ENCODE measurements around the gene AHDC1.

AHDC1 gene

GRCh38 chr1:27592232-27592930, 11.6 kb downstream of the AHDC1 start:
- H3K27me3 ChIP-seq (ENCODE audit: insufficient read depth, low read length, poor library complexity), result no peaks in the 10 kb centered on the region
- peak overlapping the region; percentile 84 for H3K56ac ChIP-seq (ENCODE audit: low read length)
- no peak overlapping the region for H3K23ac ChIP-seq (ENCODE audit: low read length)
- peak overlapping the region; percentile 62 for H3K9ac ChIP-seq (ENCODE audit: low read length)
- H3K27ac ChIP-seq (ENCODE audit: low read depth, low read length), result peak overlapping the region; percentile 53
- no peak overlapping the region for H3K4ac ChIP-seq (ENCODE audit: low read depth, low read length)
- peaks cover 23% of the 10 kb centered on the region for H3K4me1 ChIP-seq (ENCODE audit: control insufficient read depth, low read depth, low read length)
- peaks cover 58% of the 10 kb centered on the region for H3K79me1 ChIP-seq (ENCODE audit: low read length)
- no peaks in the 10 kb centered on the region for H3K36me3 ChIP-seq (ENCODE audit: control insufficient read depth, insufficient read depth, low read length)
- H4K5ac ChIP-seq (ENCODE audit: low read length), result no peak overlapping the region
- H2BK15ac ChIP-seq (replicated peaks; ENCODE audit: low read depth), result no peak overlapping the region
- peak overlapping the region; percentile 68 for H2BK5ac ChIP-seq (ENCODE audit: low read length)
- peak overlapping the region; percentile 41 for H3K4me2 ChIP-seq (ENCODE audit: low read length)
- peak overlapping the region; percentile 69 for H3K18ac ChIP-seq (ENCODE audit: low read length)
- peaks cover 49% of the 10 kb centered on the region for H3K79me2 ChIP-seq (ENCODE audit: control insufficient read depth, insufficient read depth, low read length)
- WGBS (ENCODE audit: extremely low coverage, insufficient coverage, low lambda C conversion rate), result no CpG with 5 or more reads among the region's 22 CpGs
- no peak overlapping the region for H2BK120ac ChIP-seq (ENCODE audit: low read depth, low read length)
- no peak overlapping the region for H3K4me3 ChIP-seq (ENCODE audit: low read length)
- peak; percentile 71 for DNase-seq
- no peak overlapping the region for H4K8ac ChIP-seq (ENCODE audit: low read depth, low read length)
- H2AK5ac ChIP-seq (ENCODE audit: low read length), result no peak overlapping the region

GRCh38 chr1:27591622-27592021, 12.3 kb downstream of the AHDC1 start:
- H3K27me3 ChIP-seq (ENCODE audit: insufficient read depth, low read length, poor library complexity), result no peaks in the 10 kb centered on the region
- H3K4ac ChIP-seq (ENCODE audit: low read depth, low read length), result no peak overlapping the region
- H3K9ac ChIP-seq (ENCODE audit: low read length), result no peak overlapping the region
- no peak overlapping the region for H2AK5ac ChIP-seq (ENCODE audit: low read length)
- H4K5ac ChIP-seq (ENCODE audit: low read length), result no peak overlapping the region
- no peak overlapping the region for H3K4me3 ChIP-seq (ENCODE audit: low read length)
- H2BK5ac ChIP-seq (ENCODE audit: low read length), result no peak overlapping the region
- H4K8ac ChIP-seq (ENCODE audit: low read depth, low read length), result no peak overlapping the region
- H2BK15ac ChIP-seq (replicated peaks; ENCODE audit: low read depth), result no peak overlapping the region
- no peak overlapping the region for H3K4me2 ChIP-seq (ENCODE audit: low read length)
- H3K27ac ChIP-seq (ENCODE audit: low read depth, low read length), result no peak overlapping the region
- DNase-seq, result no peak
- H3K4me1 ChIP-seq (ENCODE audit: control insufficient read depth, low read depth, low read length), result peaks cover 23% of the 10 kb centered on the region
- H3K18ac ChIP-seq (ENCODE audit: low read length), result no peak overlapping the region
- H3K56ac ChIP-seq (ENCODE audit: low read length), result no peak overlapping the region
- no peak overlapping the region for H2BK120ac ChIP-seq (ENCODE audit: low read depth, low read length)
- peaks cover 62% of the 10 kb centered on the region for H3K79me1 ChIP-seq (ENCODE audit: low read length)
- WGBS (ENCODE audit: extremely low coverage, insufficient coverage, low lambda C conversion rate), result no CpG with 5 or more reads among the region's 4 CpGs
- no peak overlapping the region for H3K23ac ChIP-seq (ENCODE audit: low read length)
- H3K79me2 ChIP-seq (ENCODE audit: control insufficient read depth, insufficient read depth, low read length), result peaks cover 42% of the 10 kb centered on the region
- H3K36me3 ChIP-seq (ENCODE audit: control insufficient read depth, insufficient read depth, low read length), result no peaks in the 10 kb centered on the region

GRCh38 chr1:27590917-27591508, 12.9 kb downstream of the AHDC1 start:
- H3K27ac ChIP-seq (ENCODE audit: low read depth, low read length), result no peak overlapping the region
- no peak overlapping the region for H2BK120ac ChIP-seq (ENCODE audit: low read depth, low read length)
- H3K18ac ChIP-seq (ENCODE audit: low read length), result no peak overlapping the region
- H3K9ac ChIP-seq (ENCODE audit: low read length), result no peak overlapping the region
- H3K4ac ChIP-seq (ENCODE audit: low read depth, low read length), result no peak overlapping the region
- H3K79me1 ChIP-seq (ENCODE audit: low read length), result peaks cover 61% of the 10 kb centered on the region
- no peak overlapping the region for H2BK15ac ChIP-seq (replicated peaks; ENCODE audit: low read depth)
- H3K23ac ChIP-seq (ENCODE audit: low read length), result peak overlapping the region; percentile 92
- no peak overlapping the region for H4K5ac ChIP-seq (ENCODE audit: low read length)
- H3K4me2 ChIP-seq (ENCODE audit: low read length), result no peak overlapping the region
- no peak overlapping the region for H3K4me3 ChIP-seq (ENCODE audit: low read length)
- H2BK5ac ChIP-seq (ENCODE audit: low read length), result no peak overlapping the region
- H3K27me3 ChIP-seq (ENCODE audit: insufficient read depth, low read length, poor library complexity), result no peaks in the 10 kb centered on the region
- H4K8ac ChIP-seq (ENCODE audit: low read depth, low read length), result no peak overlapping the region
- H3K4me1 ChIP-seq (ENCODE audit: control insufficient read depth, low read depth, low read length), result peaks cover 23% of the 10 kb centered on the region
- no peak overlapping the region for H3K56ac ChIP-seq (ENCODE audit: low read length)
- H2AK5ac ChIP-seq (ENCODE audit: low read length), result no peak overlapping the region
- peaks cover 38% of the 10 kb centered on the region for H3K79me2 ChIP-seq (ENCODE audit: control insufficient read depth, insufficient read depth, low read length)
- no peaks in the 10 kb centered on the region for H3K36me3 ChIP-seq (ENCODE audit: control insufficient read depth, insufficient read depth, low read length)
- no CpG with 5 or more reads among the region's 5 CpGs for WGBS (ENCODE audit: extremely low coverage, insufficient coverage, low lambda C conversion rate)
- DNase-seq, result no peak

GRCh38 chr1:27589841-27590426, 14.0 kb downstream of the AHDC1 start:
- peaks cover 20% of the 10 kb centered on the region for H3K4me1 ChIP-seq (ENCODE audit: control insufficient read depth, low read depth, low read length)
- H3K27me3 ChIP-seq (ENCODE audit: insufficient read depth, low read length, poor library complexity), result no peaks in the 10 kb centered on the region
- H3K36me3 ChIP-seq (ENCODE audit: control insufficient read depth, insufficient read depth, low read length), result no peaks in the 10 kb centered on the region
- no peak overlapping the region for H2AK5ac ChIP-seq (ENCODE audit: low read length)
- no peak overlapping the region for H3K4me2 ChIP-seq (ENCODE audit: low read length)
- no peak overlapping the region for H2BK120ac ChIP-seq (ENCODE audit: low read depth, low read length)
- H3K79me2 ChIP-seq (ENCODE audit: control insufficient read depth, insufficient read depth, low read length), result peaks cover 29% of the 10 kb centered on the region
- no peak overlapping the region for H2BK5ac ChIP-seq (ENCODE audit: low read length)
- H4K5ac ChIP-seq (ENCODE audit: low read length), result no peak overlapping the region
- no peak overlapping the region for H4K8ac ChIP-seq (ENCODE audit: low read depth, low read length)
- no CpG with 5 or more reads among the region's 13 CpGs for WGBS (ENCODE audit: extremely low coverage, insufficient coverage, low lambda C conversion rate)
- H3K23ac ChIP-seq (ENCODE audit: low read length), result no peak overlapping the region
- no peak overlapping the region for H3K27ac ChIP-seq (ENCODE audit: low read depth, low read length)
- H3K4ac ChIP-seq (ENCODE audit: low read depth, low read length), result no peak overlapping the region
- no peak overlapping the region for H3K4me3 ChIP-seq (ENCODE audit: low read length)
- no peak for DNase-seq
- H3K18ac ChIP-seq (ENCODE audit: low read length), result no peak overlapping the region
- H3K79me1 ChIP-seq (ENCODE audit: low read length), result peaks cover 55% of the 10 kb centered on the region
- no peak overlapping the region for H3K9ac ChIP-seq (ENCODE audit: low read length)
- H3K56ac ChIP-seq (ENCODE audit: low read length), result no peak overlapping the region
- no peak overlapping the region for H2BK15ac ChIP-seq (replicated peaks; ENCODE audit: low read depth)

GRCh38 chr1:27589441-27589840, 14.5 kb downstream of the AHDC1 start:
- Histone ChIP-seq H2BK5ac (ENCODE audit: low read length) (no peak overlapping the region), H3K4me1 (ENCODE audit: control insufficient read depth, low read depth, low read length) (peaks cover 15% of the 10 kb centered on the region), H3K4me3 (ENCODE audit: low read length) (no peak overlapping the region), H3K27me3 (ENCODE audit: insufficient read depth, low read length, poor library complexity) (no peaks in the 10 kb centered on the region), H2AK5ac (ENCODE audit: low read length) (no peak overlapping the region), H2BK120ac (ENCODE audit: low read depth, low read length) (no peak overlapping the region), H3K27ac (ENCODE audit: low read depth, low read length) (no peak overlapping the region), H3K79me1 (ENCODE audit: low read length) (peaks cover 52% of the 10 kb centered on the region), H4K5ac (ENCODE audit: low read length) (no peak overlapping the region), H3K4ac (ENCODE audit: low read depth, low read length) (no peak overlapping the region), H3K23ac (ENCODE audit: low read length) (no peak overlapping the region), H2BK15ac (replicated peaks; ENCODE audit: low read depth) (no peak overlapping the region), H3K56ac (ENCODE audit: low read length) (no peak overlapping the region), H4K8ac (ENCODE audit: low read depth, low read length) (no peak overlapping the region), H3K79me2 (ENCODE audit: control insufficient read depth, insufficient read depth, low read length) (peaks cover 25% of the 10 kb centered on the region), H3K4me2 (ENCODE audit: low read length) (no peak overlapping the region), H3K9ac (ENCODE audit: low read length) (no peak overlapping the region), H3K36me3 (ENCODE audit: control insufficient read depth, insufficient read depth, low read length) (no peaks in the 10 kb centered on the region), H3K18ac (ENCODE audit: low read length) (no peak overlapping the region)
- DNase-seq, result no peak
- WGBS (ENCODE audit: extremely low coverage, insufficient coverage, low lambda C conversion rate), result no CpG with 5 or more reads among the region's 6 CpGs

Measured in mesendoderm (in vitro differentiated cells).